ENCODE measurements around the gene TEX38. TPM values are rescaled to one million over a fixed set of nuclear protein-coding genes. Genes with fewer than 3 reads are reported as not detected.
A peak's percentile ranks its signal among the peaks of the same experiment; 100 is the strongest.
"Not testable (repeated sequence)": the region's sequence is repeated elsewhere in the genome, so short reads cannot be mapped to it uniquely, and the experiment has no call there.

Gene TEX38
- total RNA-seq, 4 donors from 2014 or later, result not detected

DNA sequence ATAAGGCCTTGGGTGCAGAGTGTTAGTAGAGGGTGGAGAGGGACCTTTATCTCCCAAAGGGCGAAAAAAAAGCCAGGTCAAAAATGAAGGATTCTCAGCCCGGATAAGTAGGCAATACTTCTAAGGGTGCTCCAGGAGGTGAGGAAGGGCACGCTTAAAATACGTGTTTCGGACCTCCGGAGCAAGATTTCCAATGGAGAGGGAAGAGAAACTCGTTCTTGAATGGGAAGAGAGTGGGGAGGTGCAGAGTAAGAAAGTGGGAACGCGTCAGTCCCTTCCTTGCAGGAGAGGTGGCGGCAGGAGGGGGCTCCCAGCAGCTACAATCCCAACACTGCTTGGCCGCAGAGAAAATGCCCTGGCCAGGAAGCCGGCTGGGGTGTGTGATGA lies 46.7 kb downstream of the TEX38 start:
- Histone ChIP-seq H3K27ac (peak overlapping the region; percentile 90 to 95 (median 94)), H3K9me3 (no peaks in the 10 kb centered on the region), H3K4me3 (peak overlapping the region; percentile 63 to 98 (median 78)), H3K36me3 (peaks cover 0 to 32% (median 0%) of the 10 kb centered on the region in 3 donors), H3K4me1 (peaks cover 14 to 68% (median 27%) of the 10 kb centered on the region in 3 donors), H3K27me3 (no peaks in the 10 kb centered on the region)
- no peak for TF ChIP-seq POLR2A (IDR thresholded peaks at IDR 0.05)
- no peak for TF ChIP-seq CTCF (IDR thresholded peaks at IDR 0.05)
- 0 to 4% methylated on average over 11 to 12 of the region's 12 CpGs for WGBS, 2 donors
- intact Hi-C loops (cut with DNase I), result no loop called here
- DNase-seq, result no peak

- Histone ChIP-seq H3K36me3 (peaks cover 0 to 25% (median 0%) of the 10 kb centered on the region in 3 donors), H3K27ac (peak within 1 kb of the TSS; percentile 90 to 95 (median 94)), H3K27me3 (no peaks in the 10 kb centered on the region), H3K4me3 (peak within 1 kb of the TSS; percentile 63 to 98 (median 78)), H3K9me3 (no peaks in the 10 kb centered on the region), H3K4me1 (peaks cover 14 to 62% (median 27%) of the 10 kb centered on the region in 3 donors)
- 0 to 3% methylated on average over 8 to 18 of the region's 85 CpGs for WGBS, 2 donors
- intact Hi-C loops (cut with DNase I), result no loop called here
- TF ChIP-seq CTCF (IDR thresholded peaks at IDR 0.05) (peak in 2 of 6 experiments; percentile 5 to 16), POLR2A (IDR thresholded peaks at IDR 0.05) (peak in 3 of 4 donors; percentile 85 to 89 (median 86))
- DNase-seq, result peak; percentile 80
Measured at GRCh38 chr1:46718727-46719622, 47.3 kb downstream of the TEX38 start, which contains the start of gene EFCAB14. TSS of gene EFCAB14 (minus strand) at chr1:46719114. CDS start at chr1:46718087, 1,027 bp downstream.

DNA sequence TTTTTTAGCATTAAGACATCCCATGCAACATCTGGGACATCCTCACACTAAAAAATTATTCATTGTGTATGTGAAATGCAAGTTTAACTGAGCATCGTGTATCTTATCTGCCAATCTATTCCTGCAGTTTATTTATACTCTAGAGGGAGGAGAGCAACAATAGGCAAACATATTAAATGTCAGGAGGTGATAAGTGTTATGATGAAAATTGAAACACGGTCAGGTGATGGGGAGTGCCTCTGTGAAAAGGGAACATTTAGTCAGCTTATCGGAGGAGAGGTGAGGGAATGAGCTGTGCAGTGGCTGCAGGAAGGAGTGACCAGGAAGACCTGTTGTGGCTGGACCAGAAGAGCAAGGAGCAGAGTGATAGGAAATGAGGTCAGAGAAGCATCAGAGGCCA lies 48.0 kb downstream of the TEX38 start:
- Histone ChIP-seq H3K9me3 (no peaks in the 10 kb centered on the region), H3K27me3 (no peaks in the 10 kb centered on the region), H3K4me3 (peak overlapping the region; percentile 63 to 98 (median 78)), H3K36me3 (peaks cover 0 to 18% (median 0%) of the 10 kb centered on the region in 3 donors), H3K4me1 (peaks cover 14 to 61% (median 27%) of the 10 kb centered on the region in 3 donors), H3K27ac (peak overlapping the region; percentile 90 to 95 (median 94))
- 6 to 10% methylated on average over 3 of the region's 3 CpGs for WGBS, 2 donors
- TF ChIP-seq POLR2A (IDR thresholded peaks at IDR 0.05) (no peak), CTCF (IDR thresholded peaks at IDR 0.05) (no peak)
- intact Hi-C loops (cut with DNase I), result loop anchor here (5.0 to 10.0 kb wide), 2 partner anchors 97 to 185 kb away; a partner anchor contains a TSS
- no peak for DNase-seq

- not testable (repeated sequence) for H3K4me3 ChIP-seq, H3K9me3 ChIP-seq, H3K27me3 ChIP-seq, DNase-seq
- H3K36me3 ChIP-seq, result peaks cover 0 to 12% (median 0%) of the 10 kb centered on the region in 3 donors
- 93 to 96% methylated on average over 8 of the region's 8 CpGs for WGBS, 2 donors
- H3K27ac ChIP-seq, result peak overlapping the region in 1 of 4 donors; percentile 94
- intact Hi-C loops (cut with DNase I), result loop anchor here (5.0 to 10.0 kb wide), 2 partner anchors 98 to 186 kb away; a partner anchor contains a TSS
- peaks cover 14 to 60% (median 30%) of the 10 kb centered on the region in 3 donors for H3K4me1 ChIP-seq
Measured at GRCh38 chr1:46720319-46720718, 48.7 kb downstream of the TEX38 start.

GRCh38 chr1:46721204-46721603 lies 49.5 kb downstream of the TEX38 start:
- no peaks in the 10 kb centered on the region for H3K9me3 ChIP-seq
- no peak overlapping the region for H3K4me3 ChIP-seq
- H3K4me1 ChIP-seq, result peaks cover 14 to 51% (median 30%) of the 10 kb centered on the region in 3 donors
- intact Hi-C loops (cut with DNase I), result loop anchor here (5.0 to 10.0 kb wide), 2 partner anchors 99 to 186 kb away; a partner anchor contains a TSS
- H3K36me3 ChIP-seq, result peaks cover 0 to 3% (median 0%) of the 10 kb centered on the region in 3 donors
- no peak for DNase-seq
- TF ChIP-seq CTCF (IDR thresholded peaks at IDR 0.05) (no peak), POLR2A (IDR thresholded peaks at IDR 0.05) (no peak)
- no peak overlapping the region for H3K27ac ChIP-seq
- WGBS, 2 donors, result 80 to 87% methylated on average over 1 of the region's 1 CpG
- H3K27me3 ChIP-seq, result peaks cover 0 to 4% (median 0%) of the 10 kb centered on the region in 4 donors
